BLaER1 treated with 17β-estradiol and CSF1 and Interleukin-3, amounts not matched to agents 10 nM and 100 nM (cell line): ENCODE measurements around the gene DOCK10.
A peak's percentile ranks its signal among the peaks of the same experiment; 100 is the strongest.

Experiments
- H3K27ac ChIP-seq, 11 experiments: shearing (Covaris generic); formaldehyde crosslinking; 2 replicates each; pipeline ENCODE4 v1.8.1; 2022
- H3K27me3 ChIP-seq, 11 experiments: shearing (Covaris generic); formaldehyde crosslinking; 2 replicates each; pipeline ENCODE4 v1.8.1; 2022
- H3K36me3 ChIP-seq, 11 experiments: shearing (Covaris generic); formaldehyde crosslinking; 2 replicates each; pipeline ENCODE4 v1.8.1; 2022
- H3K4me1 ChIP-seq, 10 experiments: shearing (Covaris generic); formaldehyde crosslinking; 2 replicates each; pipeline ENCODE4 v1.8.1; 2022
- H3K4me2 ChIP-seq, 11 experiments: shearing (Covaris generic); formaldehyde crosslinking; 2 replicates each; pipeline ENCODE4 v1.8.1; 2022
- H3K4me3 ChIP-seq, 10 experiments: shearing (Covaris generic); formaldehyde crosslinking; 2 replicates each; pipeline ENCODE4 v1.8.1; 2022
- H3K9ac ChIP-seq, 11 experiments: shearing (Covaris generic); formaldehyde crosslinking; 2 replicates each; pipeline ENCODE4 v1.8.1; 2022
- H3K9me3 ChIP-seq, 11 experiments: shearing (Covaris generic); formaldehyde crosslinking; replicated peaks in 1 of 11; 2 replicates each; pipeline ENCODE4 v1.8.1; 2022
- H4K20me1 ChIP-seq, 11 experiments: shearing (Covaris generic); formaldehyde crosslinking; 2 replicates each; pipeline ENCODE4 v1.8.1; 2022
- Cebpa-rat ChIP-seq, 11 experiments: shearing (Covaris generic); IDR thresholded peaks; 2 replicates each; pipeline ENCODE4 v1.8.1; 2022

DOCK10 gene

DNA sequence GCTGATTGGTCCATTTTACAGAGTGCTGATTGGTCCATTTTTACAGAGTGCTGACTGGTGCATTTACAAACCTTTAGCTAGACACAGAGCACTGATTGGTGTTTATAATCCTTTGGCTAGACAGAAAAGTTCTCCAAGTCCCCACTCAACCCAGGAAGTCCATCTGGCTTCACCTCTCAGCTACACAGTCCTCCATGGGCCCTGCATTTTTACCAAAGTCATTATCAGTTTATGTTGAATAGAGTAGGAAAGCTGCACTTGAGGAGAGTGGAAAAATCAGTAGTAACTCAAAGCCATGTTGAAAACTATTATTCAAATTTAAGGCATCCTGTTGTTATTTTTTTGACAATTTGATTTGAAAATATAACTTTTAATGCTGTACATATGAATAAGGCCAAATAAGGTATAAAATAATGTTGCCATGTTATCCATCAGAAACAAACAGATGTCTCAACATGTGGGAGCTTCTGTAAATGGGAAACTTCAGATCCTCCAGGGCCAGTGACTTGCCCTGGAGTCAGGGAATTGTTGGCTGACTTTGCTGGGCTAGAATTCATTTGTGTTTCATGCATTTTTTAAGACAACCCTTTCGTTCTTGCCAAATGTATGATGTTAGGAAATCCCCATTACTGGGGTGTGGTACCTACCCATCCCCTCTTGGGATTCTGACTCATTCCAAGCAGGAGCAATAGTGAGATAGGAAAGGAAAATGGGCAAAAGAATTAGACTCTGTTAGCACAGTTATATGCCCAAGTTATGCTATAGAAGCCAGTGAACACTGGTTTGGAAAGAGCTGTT is 288.3 kb downstream of the DOCK10 start:
- H3K4me2 ChIP-seq, result peak overlapping the region in 4 of 11 experiments; percentile 2 to 31 (median 10); a peak in 5 of 22 replicates
- H3K4me3 ChIP-seq, result no peak overlapping the region
- peaks cover 26 to 44% (median 31%) of the 10 kb centered on the region in 11 experiments for H3K9me3 ChIP-seq
- H3K9ac ChIP-seq, result no peak overlapping the region; a peak in 1 of 22 replicates
- no peaks in the 10 kb centered on the region for H4K20me1 ChIP-seq
- H3K4me1 ChIP-seq, result peaks cover 0 to 23% (median 15%) of the 10 kb centered on the region in 10 experiments; a peak in 16 of 20 replicates
- peaks cover 13 to 24% (median 15%) of the 10 kb centered on the region in 11 experiments for H3K36me3 ChIP-seq
- no peak for TF ChIP-seq Cebpa-rat (IDR thresholded peaks at IDR 0.05)
- H3K27me3 ChIP-seq, result no peaks in the 10 kb centered on the region
- peak overlapping the region in 1 of 11 experiments; percentile 16; a peak in 1 of 22 replicates for H3K27ac ChIP-seq

DNA sequence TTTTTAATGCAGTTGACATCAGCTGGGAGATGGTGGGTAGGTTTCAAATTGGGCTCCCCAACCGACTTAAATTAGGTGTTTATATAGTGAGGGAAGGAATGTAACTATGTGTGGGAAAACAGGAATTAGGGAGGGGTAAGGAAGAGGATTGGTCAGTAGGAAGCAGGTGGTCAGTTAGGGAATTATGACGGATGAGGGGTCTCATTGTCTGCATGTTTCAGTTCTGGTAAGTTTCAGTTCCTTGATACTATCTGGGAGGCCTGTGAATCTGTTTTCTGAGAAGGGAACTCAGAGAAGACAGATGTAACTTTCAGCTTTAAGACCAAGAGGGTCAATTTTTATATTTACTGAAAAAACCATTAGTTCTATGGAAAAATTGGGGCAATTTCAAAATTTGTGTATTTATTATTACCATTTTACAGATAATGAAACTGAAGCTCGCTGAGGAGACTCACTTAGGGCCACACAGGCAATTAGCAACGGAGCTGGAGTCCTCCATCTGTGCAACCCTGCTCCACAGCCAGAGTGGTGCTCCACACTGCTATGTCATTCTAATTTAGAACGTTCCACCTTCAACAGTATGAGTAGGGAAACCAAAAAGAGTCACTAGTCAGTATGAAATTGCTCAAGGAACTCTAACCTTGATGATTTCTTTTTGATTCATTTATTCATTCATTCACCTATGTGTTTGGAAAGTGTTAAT is 290.1 kb downstream of the DOCK10 start:
- peaks cover 8 to 26% (median 13%) of the 10 kb centered on the region in 11 experiments; a peak in 21 of 22 replicates for H3K9me3 ChIP-seq
- H3K4me3 ChIP-seq, result no peak overlapping the region
- no peak overlapping the region for H3K9ac ChIP-seq
- peaks cover 0 to 6% (median 0%) of the 10 kb centered on the region in 11 experiments; a peak in 5 of 22 replicates for H3K36me3 ChIP-seq
- peak overlapping the region in 7 of 11 experiments; percentile 12 to 48 (median 39); a peak in 10 of 22 replicates for H3K27ac ChIP-seq
- peaks cover 0 to 23% (median 15%) of the 10 kb centered on the region in 10 experiments; a peak in 16 of 20 replicates for H3K4me1 ChIP-seq
- no peaks in the 10 kb centered on the region for H4K20me1 ChIP-seq
- TF ChIP-seq Cebpa-rat (IDR thresholded peaks at IDR 0.05), result no peak
- peak overlapping the region in 8 of 11 experiments; percentile 6 to 56 (median 40); a peak in 15 of 22 replicates for H3K4me2 ChIP-seq
- H3K27me3 ChIP-seq, result no peaks in the 10 kb centered on the region

DNA sequence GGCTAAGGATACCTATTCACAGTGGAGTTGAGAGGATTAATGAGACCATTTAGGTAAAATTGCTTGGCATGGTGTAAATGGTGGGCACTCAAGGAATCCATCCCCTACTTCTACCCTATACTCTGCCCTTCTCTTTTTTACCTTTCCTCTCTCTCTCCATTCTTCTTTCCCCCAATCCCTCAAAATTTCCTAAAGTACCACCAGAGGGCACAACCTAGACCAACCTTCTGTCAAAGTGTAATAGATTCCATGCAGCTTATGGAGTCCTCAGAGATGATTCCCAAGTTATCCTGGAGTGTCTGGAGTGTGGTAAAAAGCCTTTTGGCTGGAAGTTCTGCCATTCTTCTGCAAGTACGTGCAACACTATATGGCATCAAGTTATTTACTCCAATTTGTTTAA is 293.1 kb downstream of the DOCK10 start:
- H3K4me1 ChIP-seq, result peaks cover 0 to 16% (median 13%) of the 10 kb centered on the region in 10 experiments; a peak in 16 of 20 replicates
- H3K27me3 ChIP-seq, result no peaks in the 10 kb centered on the region

DNA sequence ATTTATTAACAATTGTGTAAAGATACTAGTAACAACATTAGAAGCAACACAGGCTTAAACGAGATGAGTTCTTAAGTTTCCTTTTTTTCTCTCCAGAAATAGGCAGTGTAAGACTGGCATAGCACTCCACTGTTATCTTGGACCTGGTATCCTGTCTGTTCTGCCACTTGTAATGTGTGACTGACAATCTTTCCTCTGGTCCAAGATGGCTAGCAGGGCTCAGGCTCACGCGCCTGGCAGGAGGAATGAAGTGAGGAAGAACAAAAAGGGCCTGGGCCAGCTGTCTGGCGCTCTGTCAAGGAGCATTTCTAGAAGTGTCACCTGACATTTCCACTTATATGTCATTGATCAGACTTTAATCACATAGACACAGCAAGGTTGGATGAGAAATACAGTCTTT is 294.5 kb downstream of the DOCK10 start:
- no peak overlapping the region for H3K9ac ChIP-seq
- H4K20me1 ChIP-seq, result no peaks in the 10 kb centered on the region
- H3K27ac ChIP-seq, result peak overlapping the region in 4 of 11 experiments; percentile 9 to 48 (median 18); a peak in 6 of 22 replicates
- peaks cover 9 to 26% (median 20%) of the 10 kb centered on the region in 10 experiments for H3K4me1 ChIP-seq
- TF ChIP-seq Cebpa-rat (IDR thresholded peaks at IDR 0.05), result no peak
- H3K9me3 ChIP-seq, result peaks cover 6 to 30% (median 16%) of the 10 kb centered on the region in 11 experiments; a peak in 21 of 22 replicates
- no peak overlapping the region for H3K4me2 ChIP-seq
- peaks cover 0 to 9% (median 0%) of the 10 kb centered on the region in 11 experiments; a peak in 3 of 22 replicates for H3K36me3 ChIP-seq
- H3K4me3 ChIP-seq, result no peak overlapping the region
- no peaks in the 10 kb centered on the region for H3K27me3 ChIP-seq

More for the DNA sequence above, 293.1 kb downstream of the DOCK10 start:
- Histone ChIP-seq H3K36me3 (no peaks in the 10 kb centered on the region), H3K4me2 (no peak overlapping the region), H4K20me1 (no peaks in the 10 kb centered on the region), H3K4me3 (no peak overlapping the region), H3K27ac (0 out of 22 replicates have a peak overlapping the region, but pooled peaks of 1 of the 11 experiments have one; percentile 23), H3K9ac (no peak overlapping the region), H3K9me3 (peaks cover 0 to 25% (median 8%) of the 10 kb centered on the region in 11 experiments; a peak in 16 of 22 replicates)
- no peak for TF ChIP-seq Cebpa-rat (IDR thresholded peaks at IDR 0.05)

DNA sequence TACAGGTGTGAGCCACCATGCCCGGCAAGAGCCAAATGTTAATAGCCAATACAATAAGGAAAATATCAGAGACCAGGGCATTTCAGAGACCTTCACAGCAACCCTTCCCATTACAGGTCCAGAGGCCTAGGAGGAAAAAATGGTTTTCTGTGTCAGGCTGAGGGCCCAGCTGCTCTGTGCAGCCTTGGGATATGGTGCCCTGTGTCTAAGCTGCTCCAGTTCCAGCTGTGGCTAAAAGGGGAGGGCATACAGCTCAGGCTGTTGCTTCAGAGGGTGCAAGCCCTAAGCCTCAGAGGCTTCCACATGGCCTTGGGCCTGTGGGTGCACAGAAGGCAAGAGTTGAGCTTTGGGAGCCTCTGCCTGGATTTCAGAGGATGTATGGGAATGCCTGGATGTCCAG is 306.0 kb downstream of the DOCK10 start:
- Histone ChIP-seq H3K27me3 (no peaks in the 10 kb centered on the region), H4K20me1 (no peaks in the 10 kb centered on the region), H3K4me1 (peaks cover 0 to 4% (median 0%) of the 10 kb centered on the region in 10 experiments; a peak in 1 of 20 replicates), H3K9me3 (peaks cover 52 to 88% (median 74%) of the 10 kb centered on the region in 11 experiments), H3K27ac (no peak overlapping the region), H3K9ac (no peak overlapping the region), H3K36me3 (peaks cover 0 to 40% (median 19%) of the 10 kb centered on the region in 11 experiments; a peak in 15 of 22 replicates), H3K4me2 (no peak overlapping the region), H3K4me3 (peak overlapping the region in 6 of 10 experiments; percentile 15 to 43 (median 36); a peak in 8 of 20 replicates)
- TF ChIP-seq Cebpa-rat (IDR thresholded peaks at IDR 0.05), result no peak

DNA sequence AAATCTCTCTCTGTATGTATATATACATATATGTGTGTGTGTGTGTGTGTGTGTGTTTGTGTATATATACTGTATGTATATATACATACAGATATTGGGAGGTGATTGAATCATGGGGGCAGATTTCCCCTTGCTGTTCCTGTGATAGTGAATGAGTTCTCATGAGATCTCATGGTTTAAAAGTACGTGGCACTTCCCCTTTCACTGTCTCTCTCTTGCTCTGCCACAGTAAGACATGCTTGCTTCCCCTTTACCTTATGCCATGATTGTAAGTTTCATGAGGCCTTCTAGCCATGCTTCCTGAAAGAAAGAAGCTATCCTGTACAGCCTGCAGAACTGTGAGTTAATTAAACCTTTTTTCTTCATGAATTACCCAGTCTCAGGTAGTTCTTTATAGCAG is 307.3 kb downstream of the DOCK10 start:
- Histone ChIP-seq H3K9ac (no peak overlapping the region), H3K27me3 (no peaks in the 10 kb centered on the region), H3K9me3 (peaks cover 50 to 75% (median 61%) of the 10 kb centered on the region in 11 experiments), H3K27ac (no peak overlapping the region), H3K36me3 (peaks cover 0 to 35% (median 17%) of the 10 kb centered on the region in 11 experiments; a peak in 15 of 22 replicates), H4K20me1 (no peaks in the 10 kb centered on the region), H3K4me3 (no peak overlapping the region), H3K4me2 (no peak overlapping the region), H3K4me1 (no peaks in the 10 kb centered on the region)
- TF ChIP-seq Cebpa-rat (IDR thresholded peaks at IDR 0.05), result no peak

DNA sequence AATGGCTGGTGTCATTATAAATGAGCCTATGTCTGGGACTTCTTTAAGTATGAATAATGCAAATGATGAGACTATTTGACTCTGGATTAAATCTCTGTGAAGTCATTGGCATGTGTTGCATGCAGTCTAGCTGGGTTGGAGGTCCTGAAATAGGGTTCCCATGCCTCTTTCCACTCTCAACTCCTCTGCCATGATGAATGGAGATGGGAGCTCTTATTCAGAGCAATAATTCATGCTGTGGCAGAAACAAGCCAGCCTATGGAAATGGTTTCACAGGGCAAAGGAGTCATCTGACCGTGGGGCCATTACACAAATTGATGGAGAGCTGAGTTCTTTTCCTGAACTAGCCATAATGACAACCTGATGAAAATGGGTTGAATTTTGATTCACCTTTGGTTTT is 310.6 kb downstream of the DOCK10 start:
- no peak overlapping the region for H3K27ac ChIP-seq
- no peak overlapping the region for H3K4me3 ChIP-seq
- peaks cover 37 to 66% (median 48%) of the 10 kb centered on the region in 11 experiments for H3K9me3 ChIP-seq
- TF ChIP-seq Cebpa-rat (IDR thresholded peaks at IDR 0.05), result no peak
- H3K36me3 ChIP-seq, result peaks cover 0 to 9% (median 5%) of the 10 kb centered on the region in 11 experiments; a peak in 10 of 22 replicates
- no peak overlapping the region for H3K4me2 ChIP-seq
- no peaks in the 10 kb centered on the region for H3K4me1 ChIP-seq
- H4K20me1 ChIP-seq, result no peaks in the 10 kb centered on the region
- H3K27me3 ChIP-seq, result no peaks in the 10 kb centered on the region
- H3K9ac ChIP-seq, result no peak overlapping the region

DNA sequence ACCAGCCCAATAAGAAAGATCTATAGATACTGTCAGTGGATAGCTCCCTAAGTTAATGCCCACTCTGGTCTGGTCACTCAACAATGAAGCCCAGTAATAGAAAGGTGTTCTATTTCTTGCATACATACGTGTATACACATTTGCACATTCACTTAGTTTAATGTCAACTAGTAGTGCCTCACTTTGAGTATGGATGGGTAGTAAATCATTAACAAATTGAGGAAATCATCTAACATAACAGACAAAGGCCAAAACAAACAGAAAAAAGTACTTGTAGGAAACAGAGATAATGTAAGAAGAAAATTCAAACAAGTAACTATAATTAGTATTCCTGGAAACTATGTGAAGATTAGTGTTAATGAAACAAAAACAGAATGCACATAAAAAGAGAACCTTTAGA is 312.8 kb downstream of the DOCK10 start:
- H4K20me1 ChIP-seq, result no peaks in the 10 kb centered on the region
- H3K4me3 ChIP-seq, result no peak overlapping the region
- H3K9me3 ChIP-seq, result peaks cover 17 to 48% (median 31%) of the 10 kb centered on the region in 11 experiments; a peak in 21 of 22 replicates
- TF ChIP-seq Cebpa-rat (IDR thresholded peaks at IDR 0.05), result no peak
- H3K4me2 ChIP-seq, result no peak overlapping the region
- no peak overlapping the region for H3K27ac ChIP-seq
- H3K27me3 ChIP-seq, result no peaks in the 10 kb centered on the region
- H3K4me1 ChIP-seq, result no peaks in the 10 kb centered on the region
- 0 out of 22 replicates have a peak, but pooled peaks cover 0 to 4% (median 0%) of the 10 kb centered on the region in 11 experiments for H3K36me3 ChIP-seq
- H3K9ac ChIP-seq, result no peak overlapping the region
